ENCODE measurements around the gene SNED1. TPM values are rescaled to one million over a fixed set of nuclear protein-coding genes. Genes with fewer than 3 reads are reported as not detected.

Gene SNED1
- total RNA-seq, 4 donors from 2014 or later: 18.0 to 52.2 (median 32.5) TPM

DNA sequence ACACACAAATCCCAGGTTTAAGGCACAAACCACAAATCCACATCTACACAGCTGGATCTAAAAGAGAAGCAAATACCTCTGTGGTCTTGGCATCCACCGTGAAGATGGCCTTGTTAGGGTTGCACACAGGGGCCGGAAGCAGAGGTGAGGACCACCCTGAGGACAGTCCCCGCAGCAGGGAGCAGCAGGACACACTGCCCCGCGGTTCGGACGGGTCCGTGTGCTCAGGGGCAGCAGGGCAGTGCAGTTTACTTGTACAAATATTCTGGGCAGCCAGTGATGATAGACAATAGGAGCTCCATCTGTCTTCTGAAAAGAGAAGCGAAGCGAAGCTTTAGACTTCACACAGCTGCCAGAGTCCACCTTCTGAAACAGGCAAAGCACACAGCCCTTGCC lies 142.0 kb downstream of the SNED1 start:
- TF ChIP-seq CTCF (IDR thresholded peaks at IDR 0.05): no peak
- no peak for DNase-seq (ENCODE audit: low spot score)
- no peak for ATAC-seq (ENCODE audit: low FRiP score)

- DNase-seq (ENCODE audit: low spot score) (no peak), ATAC-seq (ENCODE audit: low FRiP score) (no peak)
- TF ChIP-seq CTCF (IDR thresholded peaks at IDR 0.05): no peak
Measured at GRCh38 chr2:241141214-241141770, 142.9 kb downstream of the SNED1 start.

- TF ChIP-seq CTCF (IDR thresholded peaks at IDR 0.05): no peak
- ATAC-seq (ENCODE audit: low FRiP score) (no peak), DNase-seq (ENCODE audit: low spot score) (no peak)
Measured at GRCh38 chr2:241142063-241142462, 143.6 kb downstream of the SNED1 start.

- DNase-seq (ENCODE audit: low spot score) (no peak), ATAC-seq (ENCODE audit: low FRiP score) (no peak)
- TF ChIP-seq CTCF (IDR thresholded peaks at IDR 0.05): no peak
Measured at GRCh38 chr2:241142593-241142992, 144.2 kb downstream of the SNED1 start.

Small RNAs within 50 kb of the gene (small RNA-seq; reads per million reads assigned to genes)
- not detected for gene AC005237.2

Other genes with a start within 250 kb of the SNED1 start
- gene KIF1A, start 178.4 kb upstream of the SNED1 start, total RNA-seq: under 1 TPM in 2 of 4 donors, not detected in 2; 0.19 to 0.60 TPM
- gene AGXT, start 129.8 kb upstream of the SNED1 start, total RNA-seq: 1 to 10 TPM in 1 of 4 donors, under 1 TPM in 1, not detected in 2; 0.56 to 1.4 TPM
- gene MAB21L4, start 102.5 kb upstream of the SNED1 start, total RNA-seq: not detected
- gene CROCC2, start 92.3 kb upstream of the SNED1 start, total RNA-seq: under 1 TPM in 2 of 4 donors, not detected in 2; 0.06 to 0.12 TPM
- gene MTERF4, start 103.7 kb downstream of the SNED1 start, total RNA-seq: 10 to 100 TPM; 26.9 to 39.1 (median 34.5) TPM
- gene PASK, start 150.9 kb downstream of the SNED1 start, total RNA-seq: 1 to 10 TPM; 2.1 to 7.3 (median 6.1) TPM
- 10 to 100 TPM; 33.4 to 41.8 (median 35.4) TPM for gene PPP1R7, start 151.8 kb downstream of the SNED1 start, total RNA-seq
- under 1 TPM in 3 of 4 donors, not detected in 1; 0.50 to 0.65 (median 0.60) TPM for gene ANO7, start 190.1 kb downstream of the SNED1 start, total RNA-seq